HepG2 (cell line): ENCODE results near the gene GRAMD2A. TPM values are rescaled to one million over a fixed set of nuclear protein-coding genes. Genes with fewer than 3 reads are reported as not detected.

ENCODE experiments used
- ARID4A ChIP-seq: sonication (generic); formaldehyde crosslinking; IDR thresholded peaks from 2 replicates; pipeline ENCODE4 v1.5.0; 2020; ENCODE audit warnings: mild to moderate bottlenecking, missing genetic modification reagents, borderline replicate concordance
- ASH2L ChIP-seq: fragments of 300-600, 200-600 bp; sonication (generic); IDR thresholded peaks from 2 replicates; pipeline ENCODE4 v1.7.0; 2017; ENCODE audit warnings: low read depth, mild to moderate bottlenecking, moderate library complexity, mixed read lengths, low read length; ENCODE audit not compliant: insufficient read length
- CBX5 ChIP-seq: sonication (generic); formaldehyde crosslinking; IDR thresholded peaks from 2 replicates; pipeline ENCODE4 v1.4.0; 2020; ENCODE audit warnings: missing genetic modification reagents, borderline replicate concordance
- GMEB1 ChIP-seq: sonication (generic); formaldehyde crosslinking; IDR thresholded peaks from 2 replicates; pipeline ENCODE4 v1.5.1; 2020; ENCODE audit warnings: missing genetic modification reagents, mild to moderate bottlenecking, borderline replicate concordance
- IRF2 ChIP-seq: IDR thresholded peaks from 2 replicates; pipeline ENCODE4 v1.6.1; 2018; ENCODE audit warnings: missing genetic modification reagents, missing compliant biosample characterization
- KLF12 ChIP-seq: sonication (generic); formaldehyde crosslinking; IDR thresholded peaks from 2 replicates; pipeline ENCODE4 v1.4.0; 2020; ENCODE audit warnings: missing genetic modification reagents, borderline replicate concordance
- NFYC ChIP-seq: IDR thresholded peaks from 2 replicates; pipeline ENCODE4 v1.6.1; 2016; ENCODE audit warnings: missing genetic modification reagents, missing compliant biosample characterization
- THRA ChIP-seq: sonication (generic); formaldehyde crosslinking; IDR thresholded peaks from 2 replicates; pipeline ENCODE4 v1.4.0; 2020; ENCODE audit warnings: missing genetic modification reagents, borderline replicate concordance
- ZNF142 ChIP-seq: sonication (generic); formaldehyde crosslinking; IDR thresholded peaks from 2 replicates; pipeline ENCODE4 v1.4.0; 2020; ENCODE audit warnings: missing genetic modification reagents
- ZNF224 ChIP-seq: sonication (generic); formaldehyde crosslinking; IDR thresholded peaks from 2 replicates; pipeline ENCODE4 v1.5.0; 2020; ENCODE audit warnings: mild to moderate bottlenecking, missing genetic modification reagents
- ZNF7 ChIP-seq: IDR thresholded peaks from 2 replicates; pipeline ENCODE4 v1.6.1; 2016; ENCODE audit warnings: missing biosample characterization, missing genetic modification reagents
- ZNF724P ChIP-seq: sonication (generic); formaldehyde crosslinking; IDR thresholded peaks from 2 replicates; pipeline ENCODE4 v1.8.0; 2022; ENCODE audit warnings: missing genetic modification reagents, borderline replicate concordance
- polyA plus RNA-seq, 8 experiments: library from polyadenylated mRNA; depleted of rRNA in 3 of 8; stranded (reverse) in 7 of 8; unstranded in 1 of 8; fragments of >200 nt; fragmentation: Illumina TruSeq in 4 of 8; extraction: Trizol in 4 of 8; gene quantifications; 2 replicates each; pipeline versions ENCODE4 v1.2.1 to v1.2.3, GENCODE V29; 2011 to 2016; ENCODE audit warnings: low read depth in 4 of 8, missing spikeins in 1 of 8, mixed read lengths in 1 of 8; ENCODE audit not compliant: insufficient read depth in 1 of 8
- total RNA-seq, 5 experiments: library from RNA; depleted of rRNA; stranded (reverse); fragments of >200 nt; fragmentation: Illumina TruSeq; extraction: Trizol; gene quantifications; 2 replicates each; pipeline ENCODE4 v1.2.3, GENCODE V29; 2016; ENCODE audit warnings: low read depth in 1 of 5

GRAMD2A gene
- total and polyA plus RNA-seq, 2 of the 13 experiments (the other 11 are each of a cell fraction or from before 2014, with no cell fraction given) = 0.04 TPM; not detected in 1

GRCh38 chr15:72118017-72118978 lies 79.3 kb downstream of the GRAMD2A start, which contains the start of the genes MYO9A and SENP8 (continued):
- no peak for TF ChIP-seq ZNF142
- TF ChIP-seq IRF2 (CRISPR knock-in tag) = peak; percentile 51; the same call in 1 of the 2 replicates
- TF ChIP-seq ZNF724P (CRISPR knock-in tag) = peak; percentile 25; the same call in 1 of the 2 replicates
- no peak for TF ChIP-seq NFYC
- peak; percentile 82 for TF ChIP-seq ASH2L
- 0 out of 2 replicates have a peak, but pooled peaks have one; percentile 25 for TF ChIP-seq CBX5 (CRISPR knock-in tag)
- TF ChIP-seq ARID4A (CRISPR knock-in tag) = peak; percentile 63; the same call in 1 of the 2 replicates
- no peak for TF ChIP-seq ZNF224 (CRISPR knock-in tag)
- no peak for TF ChIP-seq ZNF7
- peak; percentile 67; the same call in 1 of the 2 replicates for TF ChIP-seq KLF12 (CRISPR knock-in tag)
- TF ChIP-seq THRA (CRISPR knock-in tag) = 0 out of 2 replicates have a peak, but pooled peaks have one; percentile 2
- peak; percentile 69; the same call in 1 of the 2 replicates for TF ChIP-seq GMEB1
